ENCODE measurements around the gene VEZF1.
A peak's percentile ranks its signal among the peaks of the same experiment; 100 is the strongest.

Gene VEZF1

DNA sequence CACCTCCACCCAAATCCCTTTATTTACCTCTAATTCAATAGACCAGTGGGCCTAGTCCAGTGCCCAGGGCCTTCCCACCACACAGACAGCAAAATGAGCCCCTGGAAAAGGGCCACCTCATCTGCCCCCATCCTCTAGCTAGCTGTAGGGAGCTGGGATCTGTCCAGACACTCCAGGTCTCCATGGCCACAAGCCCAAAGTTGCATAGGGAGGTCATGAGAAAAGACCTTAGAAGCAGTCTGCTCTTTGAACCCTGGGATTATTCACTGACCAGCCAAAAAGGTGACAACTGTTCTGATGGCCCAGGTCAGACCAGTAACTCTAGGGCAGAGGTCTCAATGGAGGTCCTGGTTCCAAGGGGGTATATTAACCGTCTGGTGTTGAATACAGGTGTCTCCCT is 34.8 kb downstream of the VEZF1 start:
- no peak for DNase-seq (ENCODE audit: low spot score)
- TF ChIP-seq CTCF (IDR thresholded peaks at IDR 0.05; ENCODE audit: extremely low read depth, insufficient read depth, missing control alignments), result no peak
- in situ Hi-C loops (cut with MboI; ENCODE audit: low pct_unique_long_range_greater_than_20kb, low sequenced_read_pairs, unreplicated experiment), result no loop called here

- no peak for TF ChIP-seq CTCF (IDR thresholded peaks at IDR 0.05; ENCODE audit: extremely low read depth, insufficient read depth, missing control alignments)
- in situ Hi-C loops (cut with MboI; ENCODE audit: low pct_unique_long_range_greater_than_20kb, low sequenced_read_pairs, unreplicated experiment), result no loop called here
- DNase-seq (ENCODE audit: low spot score), result no peak
Measured at GRCh38 chr17:57949649-57950048, 38.4 kb downstream of the VEZF1 start.

- DNase-seq (ENCODE audit: low spot score), result no peak
- peak; percentile 10 for TF ChIP-seq CTCF (IDR thresholded peaks at IDR 0.05; ENCODE audit: extremely low read depth, insufficient read depth, missing control alignments)
- in situ Hi-C loops (cut with MboI; ENCODE audit: low pct_unique_long_range_greater_than_20kb, low sequenced_read_pairs, unreplicated experiment), result no loop called here
Measured at GRCh38 chr17:57948555-57949420, 39.3 kb downstream of the VEZF1 start.

- TF ChIP-seq CTCF (IDR thresholded peaks at IDR 0.05; ENCODE audit: extremely low read depth, insufficient read depth, missing control alignments), result no peak
- in situ Hi-C loops (cut with MboI; ENCODE audit: low pct_unique_long_range_greater_than_20kb, low sequenced_read_pairs, unreplicated experiment), result no loop called here
- DNase-seq (ENCODE audit: low spot score), result no peak
Measured at GRCh38 chr17:57948169-57948554, 39.9 kb downstream of the VEZF1 start.

DNA sequence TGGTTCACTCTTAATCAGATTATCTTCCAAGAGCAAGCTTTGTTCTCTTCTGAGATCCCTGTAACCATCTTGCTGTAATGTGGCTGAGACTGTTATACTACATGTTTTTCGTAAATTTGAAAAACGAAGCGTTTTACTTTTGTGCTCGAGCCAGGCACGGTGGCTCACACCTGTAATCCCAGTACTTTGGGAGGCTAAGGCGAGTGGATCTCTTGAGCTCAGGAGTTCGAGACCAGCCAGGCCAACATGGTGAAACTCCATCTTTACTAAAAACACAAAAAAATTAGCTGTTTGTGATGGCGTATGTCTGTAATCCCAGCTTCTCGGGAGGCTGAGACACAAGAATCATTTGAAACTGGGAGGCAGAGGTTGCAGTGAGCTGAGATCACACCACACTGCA is 40.7 kb downstream of the VEZF1 start:
- no peak for DNase-seq (ENCODE audit: low spot score)
- no peak for TF ChIP-seq CTCF (IDR thresholded peaks at IDR 0.05; ENCODE audit: extremely low read depth, insufficient read depth, missing control alignments)
- in situ Hi-C loops (cut with MboI; ENCODE audit: low pct_unique_long_range_greater_than_20kb, low sequenced_read_pairs, unreplicated experiment), result no loop called here

DNA sequence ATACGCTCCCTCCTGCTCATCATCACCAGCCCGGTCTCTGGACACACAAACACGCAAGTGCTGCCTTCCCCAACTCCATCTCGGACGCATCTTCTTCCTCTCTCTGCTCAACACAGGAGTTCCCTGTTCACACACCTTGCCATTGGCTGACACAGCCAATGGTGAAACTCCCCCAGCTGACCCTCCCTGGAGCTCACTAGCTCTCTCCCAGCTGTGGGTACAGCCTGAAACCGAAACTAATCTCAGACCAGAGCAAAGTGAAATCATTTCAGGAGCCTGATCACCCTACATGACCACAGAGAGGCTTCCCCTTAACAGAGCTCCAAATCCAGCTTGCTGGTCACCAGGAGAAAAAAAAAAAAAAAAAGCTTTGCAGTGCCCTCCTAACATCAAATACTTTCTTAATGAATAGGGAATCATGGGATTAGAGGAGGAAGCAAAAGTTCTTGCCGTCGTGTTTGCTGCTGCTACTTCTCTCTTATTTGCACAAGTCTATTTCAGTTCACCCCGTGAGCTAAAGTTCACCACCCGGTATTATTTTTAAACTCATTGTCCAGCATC is 41.2 kb downstream of the VEZF1 start:
- TF ChIP-seq CTCF (IDR thresholded peaks at IDR 0.05; ENCODE audit: extremely low read depth, insufficient read depth, missing control alignments), result no peak
- in situ Hi-C loops (cut with MboI; ENCODE audit: low pct_unique_long_range_greater_than_20kb, low sequenced_read_pairs, unreplicated experiment), result no loop called here
- peak; percentile 76 for DNase-seq (ENCODE audit: low spot score)
